ENCODE data around the gene GLTP.

DNA sequence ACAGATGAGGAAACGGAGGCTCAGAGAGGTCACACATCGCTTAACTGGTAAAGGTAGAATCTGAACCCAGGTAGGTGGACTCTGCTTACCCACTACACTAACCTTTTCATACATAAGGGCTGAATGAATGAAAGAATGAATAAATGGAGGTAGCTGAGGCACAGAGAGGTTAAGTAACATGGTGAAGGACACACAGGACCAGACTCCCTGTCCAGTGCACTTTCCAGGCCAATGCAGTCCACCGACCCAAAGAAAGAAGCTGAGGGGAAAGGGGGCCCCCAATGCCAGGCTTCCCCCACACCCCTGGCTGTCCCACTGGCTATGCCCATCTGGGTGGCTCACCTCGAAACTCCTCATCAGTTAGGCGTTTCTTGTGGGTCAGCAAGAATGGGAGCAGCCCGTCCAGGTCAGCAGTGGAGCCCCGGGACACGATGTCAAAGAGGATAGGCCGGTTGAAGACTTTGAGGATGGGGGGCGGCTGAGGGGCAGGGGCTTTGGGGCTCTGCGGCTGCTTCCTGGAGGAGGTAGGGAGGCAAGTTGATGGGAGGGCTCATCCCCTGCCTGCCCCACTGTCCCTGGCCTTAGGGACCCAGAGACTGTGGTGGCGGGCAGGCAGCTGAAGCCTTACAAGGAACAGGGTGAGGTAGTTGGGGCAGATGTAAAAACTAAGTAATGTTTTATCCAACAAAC lies 72.2 kb downstream of the GLTP start:
- TF ChIP-seq, protein P1, sequence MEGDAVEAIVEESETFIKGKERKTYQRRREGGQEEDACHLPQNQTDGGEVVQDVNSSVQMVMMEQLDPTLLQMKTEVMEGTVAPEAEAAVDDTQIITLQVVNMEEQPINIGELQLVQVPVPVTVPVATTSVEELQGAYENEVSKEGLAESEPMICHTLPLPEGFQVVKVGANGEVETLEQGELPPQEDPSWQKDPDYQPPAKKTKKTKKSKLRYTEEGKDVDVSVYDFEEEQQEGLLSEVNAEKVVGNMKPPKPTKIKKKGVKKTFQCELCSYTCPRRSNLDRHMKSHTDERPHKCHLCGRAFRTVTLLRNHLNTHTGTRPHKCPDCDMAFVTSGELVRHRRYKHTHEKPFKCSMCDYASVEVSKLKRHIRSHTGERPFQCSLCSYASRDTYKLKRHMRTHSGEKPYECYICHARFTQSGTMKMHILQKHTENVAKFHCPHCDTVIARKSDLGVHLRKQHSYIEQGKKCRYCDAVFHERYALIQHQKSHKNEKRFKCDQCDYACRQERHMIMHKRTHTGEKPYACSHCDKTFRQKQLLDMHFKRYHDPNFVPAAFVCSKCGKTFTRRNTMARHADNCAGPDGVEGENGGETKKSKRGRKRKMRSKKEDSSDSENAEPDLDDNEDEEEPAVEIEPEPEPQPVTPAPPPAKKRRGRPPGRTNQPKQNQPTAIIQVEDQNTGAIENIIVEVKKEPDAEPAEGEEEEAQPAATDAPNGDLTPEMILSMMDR (conservative IDR thresholded peaks at IDR 0.05; ENCODE audit: low read depth, low read length), result no peak
- TF ChIP-seq, protein P2, sequence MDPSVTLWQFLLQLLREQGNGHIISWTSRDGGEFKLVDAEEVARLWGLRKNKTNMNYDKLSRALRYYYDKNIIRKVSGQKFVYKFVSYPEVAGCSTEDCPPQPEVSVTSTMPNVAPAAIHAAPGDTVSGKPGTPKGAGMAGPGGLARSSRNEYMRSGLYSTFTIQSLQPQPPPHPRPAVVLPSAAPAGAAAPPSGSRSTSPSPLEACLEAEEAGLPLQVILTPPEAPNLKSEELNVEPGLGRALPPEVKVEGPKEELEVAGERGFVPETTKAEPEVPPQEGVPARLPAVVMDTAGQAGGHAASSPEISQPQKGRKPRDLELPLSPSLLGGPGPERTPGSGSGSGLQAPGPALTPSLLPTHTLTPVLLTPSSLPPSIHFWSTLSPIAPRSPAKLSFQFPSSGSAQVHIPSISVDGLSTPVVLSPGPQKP (IDR thresholded peaks at IDR 0.05; ENCODE audit: borderline replicate concordance, low read depth, low read length), result no peak
- no peak for TF ChIP-seq POLR2A (IDR thresholded peaks at IDR 0.05; ENCODE audit: low read depth, low read length)
- TF ChIP-seq USF2 (IDR thresholded peaks at IDR 0.05; ENCODE audit: low read depth, low read length), result no peak
- TF ChIP-seq SMC3 (IDR thresholded peaks at IDR 0.05; ENCODE audit: low read depth, low read length), result no peak
- no peak for TF ChIP-seq CHD1 (IDR thresholded peaks at IDR 0.05; ENCODE audit: low read depth, low read length)
- no peak for TF ChIP-seq MXI1 (IDR thresholded peaks at IDR 0.05; ENCODE audit: borderline replicate concordance, low read depth, low read length)
- TF ChIP-seq BHLHE40 (IDR thresholded peaks at IDR 0.05; ENCODE audit: low read depth, low read length), result no peak
- no peak for TF ChIP-seq RCOR1 (IDR thresholded peaks at IDR 0.05; ENCODE audit: insufficient replicate concordance, low read length)
- no peak for TF ChIP-seq CEBPB (IDR thresholded peaks at IDR 0.05; ENCODE audit: low read depth, low read length)
- TF ChIP-seq MAZ (IDR thresholded peaks at IDR 0.05; ENCODE audit: borderline replicate concordance, low read depth, low read length), result no peak
- no peak for TF ChIP-seq FOS (IDR thresholded peaks at IDR 0.05; ENCODE audit: low read depth, low read length)
